ENCODE results near the gene ATRNL1.
A peak's percentile ranks its signal among the peaks of the same experiment; 100 is the strongest.
"Not testable (repeated sequence)": the region's sequence is repeated elsewhere in the genome, so short reads cannot be mapped to it uniquely, and the experiment has no call there.

The ATRNL1 gene

GRCh38 chr10:115432188-115432819 is 339.1 kb downstream of the ATRNL1 start:
- peak; percentile 6 for DNase-seq

DNA sequence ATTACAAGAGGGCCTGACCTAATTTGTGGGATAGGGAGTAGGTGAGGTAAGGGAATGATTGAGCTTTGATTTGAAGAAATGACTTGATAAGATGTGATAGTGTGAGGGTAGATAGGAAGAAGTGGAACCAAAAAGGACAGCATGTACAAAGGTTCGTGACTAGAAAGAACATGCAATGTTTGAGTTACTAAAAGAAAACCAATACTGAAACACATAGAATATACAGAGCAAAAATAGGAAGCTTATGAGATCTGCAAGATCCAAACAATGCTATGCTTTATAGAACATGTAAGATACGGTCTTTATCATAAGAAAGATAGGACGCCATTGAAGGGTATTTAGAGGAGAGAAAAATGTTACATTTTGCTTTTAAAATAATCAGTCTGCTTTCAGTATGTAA is 343.8 kb downstream of the ATRNL1 start:
- DNase-seq, result no peak

GRCh38 chr10:115441907-115442545 is 348.9 kb downstream of the ATRNL1 start:
- no peak for DNase-seq

- no peak for DNase-seq
These were observed 363.6 kb downstream of the ATRNL1 start for GRCh38 chr10:115456812-115457211.

GRCh38 chr10:115483294-115483693 is 390.1 kb downstream of the ATRNL1 start:
- DNase-seq, result no peak

- DNase-seq, result no peak
These were observed 398.5 kb downstream of the ATRNL1 start for GRCh38 chr10:115491526-115492140.

GRCh38 chr10:115503546-115503945 is 410.4 kb downstream of the ATRNL1 start:
- no peak for DNase-seq

DNA sequence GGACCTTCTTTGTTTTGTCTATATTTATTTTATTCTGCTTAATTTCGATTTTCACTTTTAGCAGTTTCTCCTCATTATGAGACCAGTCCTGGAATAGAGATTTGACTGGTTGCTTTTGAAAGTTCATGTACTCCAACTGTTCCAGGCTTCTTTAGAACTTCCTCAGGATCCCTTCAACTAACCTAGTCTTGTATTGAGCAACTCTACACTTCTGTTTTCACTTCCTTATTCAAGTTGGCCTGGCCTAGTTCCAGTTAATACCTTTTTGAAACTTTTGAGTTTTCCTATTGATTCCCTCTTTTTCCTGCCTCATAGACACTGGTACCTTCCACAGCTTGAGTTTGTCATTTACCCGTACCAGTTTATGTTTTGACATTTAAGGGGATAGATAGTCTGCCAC is 421.7 kb downstream of the ATRNL1 start:
- no peak for DNase-seq

DNA sequence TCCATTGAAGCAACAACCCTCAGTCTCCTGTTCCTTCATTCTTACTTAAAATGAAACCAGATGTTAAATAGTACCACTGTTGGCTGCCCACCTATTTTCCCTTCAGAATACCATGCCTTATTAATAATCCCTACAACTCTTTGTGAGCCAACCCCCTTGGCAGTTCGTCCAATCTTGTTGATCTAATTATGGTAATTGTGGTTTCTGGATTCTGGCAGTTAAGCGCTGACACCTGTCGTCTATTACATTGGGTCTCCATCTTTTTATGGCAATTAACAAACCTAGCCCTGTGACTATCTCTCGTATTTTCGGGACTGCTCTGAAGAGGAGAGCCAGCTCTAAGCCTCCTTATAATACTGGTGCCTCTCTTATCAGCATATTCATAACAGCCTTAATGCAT is 432.0 kb downstream of the ATRNL1 start:
- no peak for DNase-seq

- not testable (repeated sequence) for DNase-seq
These were observed 434.5 kb downstream of the ATRNL1 start for GRCh38 chr10:115527682-115528081.

DNA sequence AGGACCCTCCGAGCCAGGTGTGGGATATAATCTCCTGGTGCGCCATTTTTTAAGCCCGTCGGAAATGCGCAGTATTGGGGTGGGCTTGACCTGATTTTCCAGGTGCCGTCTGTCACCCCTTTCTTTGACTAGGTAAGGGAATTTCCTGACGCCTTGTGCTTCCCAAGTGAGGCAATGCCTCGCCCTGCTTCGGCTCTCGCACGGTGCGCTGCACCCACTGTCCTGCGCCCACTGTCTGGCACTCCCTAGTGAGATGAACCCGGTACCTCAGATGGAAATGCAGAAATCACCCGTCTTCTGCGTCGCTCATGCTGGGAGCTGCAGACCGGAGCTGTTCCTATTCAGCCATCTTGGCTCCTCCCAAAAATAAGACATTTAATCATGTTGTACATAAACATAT is 443.2 kb downstream of the ATRNL1 start:
- not testable (repeated sequence) for DNase-seq

- DNase-seq, result no peak
These were observed 446.1 kb downstream of the ATRNL1 start for GRCh38 chr10:115539142-115539762.

GRCh38 chr10:115555887-115556402 is 462.8 kb downstream of the ATRNL1 start:
- no peak for DNase-seq

- DNase-seq, result no peak
These were observed 465.1 kb downstream of the ATRNL1 start for GRCh38 chr10:115558252-115558651.

DNA sequence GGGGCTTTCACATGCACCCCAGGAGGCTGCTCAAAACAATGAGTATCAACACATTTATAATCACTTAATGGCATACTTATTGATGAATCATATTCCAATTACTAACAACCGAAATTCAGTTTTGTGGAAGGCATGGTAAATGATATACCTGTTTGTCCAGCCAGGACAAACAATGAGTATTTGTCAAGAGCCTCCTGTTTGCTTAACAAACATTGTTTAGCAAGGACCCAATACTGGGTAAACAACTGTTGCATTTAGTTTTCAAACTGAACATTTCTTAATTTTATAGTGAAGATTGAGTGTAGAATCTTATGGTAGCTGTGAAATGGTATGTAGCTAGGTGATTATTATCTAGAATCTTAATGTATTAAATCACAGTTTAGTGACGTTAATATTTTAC is 473.7 kb downstream of the ATRNL1 start:
- no peak for DNase-seq

- peak; percentile 9 for DNase-seq
These were observed 479.7 kb downstream of the ATRNL1 start for GRCh38 chr10:115572740-115573455.

- DNase-seq, result no peak
These were observed 487.1 kb downstream of the ATRNL1 start for GRCh38 chr10:115580239-115580638.

DNA sequence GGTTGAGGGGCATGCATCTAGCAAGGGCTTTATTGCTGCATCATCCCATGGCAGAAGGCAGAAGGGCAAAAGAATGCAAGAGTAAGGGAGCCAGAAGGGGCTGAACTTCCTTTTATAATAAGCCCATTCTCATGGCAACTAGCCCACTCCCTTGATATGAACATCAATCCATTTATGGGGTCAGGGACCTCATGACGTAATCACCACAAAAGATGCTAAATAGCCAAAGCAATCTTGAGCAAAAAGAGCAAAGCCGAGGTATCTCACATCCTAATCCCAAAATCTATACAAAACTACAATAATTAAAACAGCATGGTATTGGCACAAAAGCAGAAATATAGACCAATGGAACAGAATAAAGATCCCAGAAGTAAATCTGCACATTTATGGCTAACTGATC is 499.9 kb downstream of the ATRNL1 start:
- DNase-seq, result no peak

DNA sequence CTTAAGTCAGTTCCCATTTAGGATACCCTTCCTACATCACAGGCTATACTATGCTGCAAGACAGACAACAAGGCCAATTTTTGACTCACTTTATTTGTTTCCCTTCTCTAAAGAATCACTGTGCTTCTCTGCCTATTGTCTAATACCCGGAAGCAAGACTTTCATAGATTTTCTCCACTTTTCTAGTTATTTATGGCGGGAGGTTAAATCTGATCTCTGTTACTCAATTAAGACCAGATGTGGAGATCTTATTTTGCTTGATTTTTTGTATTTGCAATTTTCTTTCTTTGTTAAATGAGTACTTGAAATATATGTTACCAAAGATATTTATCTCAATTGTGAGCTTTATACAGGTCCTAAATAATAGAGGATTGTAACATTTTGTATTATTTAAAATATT is 511.5 kb downstream of the ATRNL1 start:
- DNase-seq, result no peak

DNA sequence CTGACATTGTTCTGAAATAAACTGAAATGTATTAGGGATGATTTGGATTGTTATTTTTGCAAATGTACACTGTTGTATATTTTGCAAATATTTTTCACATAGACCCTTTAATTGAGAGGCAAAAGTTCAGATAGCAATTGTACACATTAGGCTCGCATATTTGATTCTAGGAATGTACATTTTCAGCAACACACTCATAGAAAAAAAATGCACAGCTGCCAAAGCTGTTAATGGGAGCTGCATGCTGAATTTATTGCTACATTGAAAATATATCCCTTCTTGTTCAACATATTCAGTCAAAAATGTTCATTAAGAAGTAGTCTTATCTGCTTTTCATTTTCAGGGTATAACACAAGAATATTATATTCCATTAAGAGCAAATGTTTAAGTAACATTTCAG is 512.9 kb downstream of the ATRNL1 start:
- peak; percentile 5 for DNase-seq

GRCh38 chr10:115606741-115607140 is 513.6 kb downstream of the ATRNL1 start:
- no peak for DNase-seq

- peak; percentile 2 for DNase-seq
These were observed 531.3 kb downstream of the ATRNL1 start for GRCh38 chr10:115624448-115624847.

DNA sequence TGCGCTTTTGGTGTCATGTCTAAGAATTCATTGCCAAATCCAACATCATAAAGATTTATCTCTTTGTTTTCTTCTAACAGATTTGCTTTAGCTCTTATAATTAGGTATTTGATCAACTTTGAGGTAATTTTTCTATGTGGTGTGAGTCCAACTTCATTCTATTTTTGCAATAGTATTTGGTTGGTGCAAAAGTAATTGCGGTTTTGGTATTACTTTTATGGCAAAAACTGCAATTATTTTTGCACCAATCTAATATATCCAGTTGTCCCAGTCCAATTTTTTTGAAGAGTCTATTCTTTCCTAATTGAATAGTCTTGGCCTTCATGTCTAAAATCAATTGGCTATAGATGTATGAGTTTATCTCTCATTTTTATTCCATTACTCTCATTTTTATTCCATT is 535.5 kb downstream of the ATRNL1 start:
- DNase-seq, result no peak
